Measurements from ENCODE around the gene ADAT1.
"Not testable (repeated sequence)": the region's sequence is repeated elsewhere in the genome, so short reads cannot be mapped to it uniquely, and the experiment has no call there.

The ADAT1 gene

DNA sequence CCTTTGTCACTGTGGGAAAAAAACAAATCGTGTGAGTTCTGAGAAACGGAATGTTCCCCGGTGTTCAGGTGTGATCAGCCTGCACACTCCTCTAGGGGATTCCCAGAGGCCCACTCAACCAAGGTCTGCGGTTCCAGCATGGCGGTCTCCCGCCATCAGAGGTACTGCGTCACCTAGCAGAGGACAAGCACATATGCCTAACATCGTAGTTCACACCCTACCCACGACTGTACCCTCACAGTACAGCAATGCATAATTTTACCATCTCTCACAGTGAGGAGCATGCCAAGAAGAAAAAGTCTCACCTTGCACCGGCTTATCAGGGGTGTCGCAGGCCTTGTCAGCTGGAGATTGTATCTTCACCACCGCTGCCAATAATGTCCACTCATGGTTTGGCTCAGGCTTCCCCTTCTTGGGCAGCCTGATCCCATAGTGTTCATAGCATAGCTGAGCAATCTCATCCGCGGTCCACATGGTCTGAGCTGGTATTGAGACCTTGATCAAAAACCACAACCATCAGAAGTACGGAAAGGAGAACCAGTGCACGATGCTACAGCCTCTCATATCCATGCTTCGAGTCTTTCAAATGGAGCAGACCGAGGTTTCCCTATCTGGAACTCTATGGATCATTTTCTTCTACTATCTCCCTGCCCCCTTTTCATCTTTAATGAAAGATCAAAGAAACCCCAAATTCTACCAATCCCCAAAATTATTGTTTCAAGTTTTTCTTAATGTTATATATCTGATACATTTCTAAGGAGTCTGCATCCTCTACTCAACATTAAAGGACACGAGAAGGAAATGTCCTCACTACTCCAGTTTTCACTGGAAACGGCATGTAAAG, 2.5 kb downstream of the ADAT1 start:
- no peak for DNase-seq (ENCODE audit: low read depth in 2 of 2)

DNA sequence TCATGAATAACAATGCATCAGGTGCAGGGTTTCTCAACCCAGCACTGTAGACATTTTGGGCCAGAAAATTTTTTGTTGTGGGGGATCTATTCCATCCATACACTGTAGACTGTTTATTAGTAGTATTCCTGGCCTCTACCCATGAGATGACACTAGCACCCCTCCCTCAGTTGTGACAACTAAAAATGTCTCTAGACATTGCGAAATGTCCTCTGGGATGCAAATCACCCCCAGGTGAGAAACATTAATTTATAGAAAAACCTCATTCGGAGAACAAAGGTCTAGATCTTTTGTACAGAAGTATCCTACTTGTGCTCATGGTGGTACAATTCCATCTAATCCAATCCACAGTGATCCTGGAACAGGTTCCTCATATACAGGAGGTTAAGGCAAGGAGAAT, 4.3 kb downstream of the ADAT1 start:
- no peak for DNase-seq (ENCODE audit: low read depth in 2 of 2)

DNA sequence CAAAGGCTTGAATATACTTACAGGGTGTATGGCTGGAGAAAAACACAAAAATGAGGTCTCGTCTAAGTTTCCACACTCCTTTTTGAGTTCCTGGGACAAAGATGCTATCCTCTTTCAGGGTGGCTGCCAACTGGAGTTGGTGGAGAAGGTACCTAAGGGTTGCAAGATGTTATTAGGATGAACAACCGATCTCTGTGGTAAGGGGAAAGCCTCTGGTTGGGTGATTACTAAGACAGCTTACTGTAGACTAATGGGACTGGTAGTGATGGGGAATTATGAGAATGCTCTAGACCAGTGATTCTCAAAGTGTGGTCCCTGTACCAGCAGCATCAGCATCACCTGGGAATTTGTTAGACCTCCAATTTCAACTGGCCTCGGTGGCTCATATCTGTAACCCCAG, 6.0 kb downstream of the ADAT1 start:
- no peak for DNase-seq (ENCODE audit: low read depth in 2 of 2)

DNA sequence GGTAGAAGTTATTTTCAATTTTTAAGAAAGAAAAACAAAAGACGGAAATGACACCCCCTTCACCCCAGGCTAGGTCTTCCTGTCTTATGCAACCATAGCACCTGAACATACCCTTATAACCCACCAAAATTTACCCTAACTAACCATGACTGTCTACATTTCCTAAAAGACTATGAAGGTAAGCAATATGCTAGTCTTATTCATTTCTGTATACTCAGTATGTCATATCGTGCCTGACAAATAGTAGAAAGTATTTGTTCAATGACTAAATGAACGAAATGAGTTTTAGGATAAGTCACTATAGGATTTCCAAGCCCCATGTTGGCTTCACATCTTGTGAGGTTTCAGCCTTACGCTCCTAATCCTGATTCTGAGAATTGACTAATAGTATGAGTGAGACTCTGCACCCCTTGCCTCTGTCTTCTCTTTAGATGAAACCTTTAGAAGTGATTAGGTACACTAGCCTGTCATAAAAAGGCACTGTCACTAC, 6.5 kb downstream of the ADAT1 start:
- DNase-seq (ENCODE audit: low read depth in 2 of 2), result no peak

DNA sequence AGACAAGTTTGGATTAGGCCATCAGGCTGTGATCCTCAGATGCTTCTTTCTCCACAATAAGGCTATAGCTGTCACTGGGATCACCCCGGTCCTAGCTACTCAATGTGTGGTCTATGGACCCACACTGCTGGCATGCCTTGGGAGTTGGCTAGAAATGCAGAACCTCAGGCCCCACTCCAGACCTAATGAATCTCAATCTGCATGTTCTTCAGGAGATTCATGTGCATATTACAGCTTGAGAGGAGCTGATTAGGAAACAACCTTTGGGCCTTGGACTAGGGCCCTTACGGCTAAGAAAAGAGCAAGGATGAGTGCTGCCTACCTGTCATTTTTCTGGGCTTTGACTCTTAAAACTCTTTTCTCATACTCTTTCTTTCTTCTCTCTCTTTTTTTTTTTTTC, 7.5 kb downstream of the ADAT1 start:
- no peak for DNase-seq (ENCODE audit: low read depth in 2 of 2)

DNA sequence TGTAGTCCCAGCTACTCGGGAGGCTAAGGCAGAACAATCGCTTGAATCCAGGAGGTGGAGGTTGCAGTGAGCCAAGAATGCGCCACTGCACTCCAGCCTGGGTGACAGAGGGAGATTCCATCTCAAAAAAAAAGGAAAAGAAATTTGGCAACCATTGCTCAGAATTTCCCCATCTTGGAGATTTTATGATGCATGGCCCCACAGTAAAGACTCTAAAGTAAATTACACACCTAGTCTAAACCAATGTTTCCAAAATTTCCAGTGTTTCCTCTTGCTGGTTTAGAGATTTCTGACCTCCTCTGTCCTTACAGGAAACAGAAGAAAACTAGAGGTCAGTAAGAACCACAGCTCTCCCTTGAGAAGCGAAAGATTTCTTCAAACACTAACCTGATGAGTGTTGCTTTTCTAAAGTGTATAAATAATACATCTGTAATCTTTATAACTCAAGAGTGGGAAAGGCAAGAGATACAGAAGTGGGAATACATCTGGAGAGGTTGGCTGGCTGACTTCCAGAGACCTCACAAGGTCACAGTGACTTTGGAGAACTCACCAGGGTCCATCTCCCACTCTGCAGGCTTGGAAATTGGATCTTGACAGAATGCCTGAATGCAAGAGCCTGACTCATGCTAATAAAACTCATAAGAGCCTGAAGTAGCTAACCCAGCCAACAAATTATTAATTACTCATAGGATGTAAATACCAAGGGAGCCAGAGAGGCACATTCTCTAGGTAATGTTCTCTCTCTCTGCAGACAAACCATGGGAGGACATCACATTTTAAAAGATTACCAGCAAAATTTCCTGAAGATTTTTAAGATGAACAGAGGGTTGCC, 8.8 kb downstream of the ADAT1 start:
- no peak for DNase-seq (ENCODE audit: low read depth in 2 of 2)

DNA sequence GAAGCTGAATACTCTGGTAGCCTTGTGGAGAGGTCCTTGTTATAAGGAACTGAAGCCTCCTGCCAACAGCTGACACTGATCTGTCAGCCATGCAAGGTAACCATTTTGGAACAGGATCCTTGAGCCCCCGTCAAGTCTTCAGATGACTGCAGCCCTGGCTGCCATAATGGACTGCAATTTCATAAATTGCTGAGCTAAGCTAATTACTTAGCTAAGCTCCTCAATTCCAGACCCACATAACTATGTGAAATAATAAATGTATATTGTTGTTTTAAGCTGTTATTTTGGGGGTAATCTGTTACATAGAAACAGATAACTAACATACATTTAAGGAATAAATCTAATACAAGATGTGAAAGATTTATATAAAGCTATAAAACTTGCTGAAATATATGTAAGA, 16.6 kb downstream of the ADAT1 start:
- no peak for DNase-seq (ENCODE audit: low read depth in 2 of 2)

DNA sequence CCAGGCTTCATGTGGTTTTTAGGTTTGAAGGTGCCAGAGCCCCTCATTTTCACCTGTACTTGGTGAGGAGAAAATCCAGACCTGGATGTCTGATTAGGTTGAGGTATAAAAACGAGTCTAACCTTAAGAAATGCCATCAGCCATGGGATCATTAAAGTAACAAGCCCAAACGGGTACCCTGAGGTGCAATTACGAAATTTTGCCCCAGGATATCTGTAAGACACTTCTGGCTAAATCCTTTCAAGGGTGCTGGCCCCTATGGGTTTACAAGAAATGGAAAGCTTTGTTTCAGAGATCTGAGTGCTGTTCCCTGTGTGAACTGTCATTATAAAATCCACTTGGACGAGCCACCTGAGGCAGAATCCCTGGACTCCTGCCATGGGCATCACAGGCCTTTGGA, 19.8 kb downstream of the ADAT1 start:
- no peak for DNase-seq (ENCODE audit: low read depth in 2 of 2)

DNA sequence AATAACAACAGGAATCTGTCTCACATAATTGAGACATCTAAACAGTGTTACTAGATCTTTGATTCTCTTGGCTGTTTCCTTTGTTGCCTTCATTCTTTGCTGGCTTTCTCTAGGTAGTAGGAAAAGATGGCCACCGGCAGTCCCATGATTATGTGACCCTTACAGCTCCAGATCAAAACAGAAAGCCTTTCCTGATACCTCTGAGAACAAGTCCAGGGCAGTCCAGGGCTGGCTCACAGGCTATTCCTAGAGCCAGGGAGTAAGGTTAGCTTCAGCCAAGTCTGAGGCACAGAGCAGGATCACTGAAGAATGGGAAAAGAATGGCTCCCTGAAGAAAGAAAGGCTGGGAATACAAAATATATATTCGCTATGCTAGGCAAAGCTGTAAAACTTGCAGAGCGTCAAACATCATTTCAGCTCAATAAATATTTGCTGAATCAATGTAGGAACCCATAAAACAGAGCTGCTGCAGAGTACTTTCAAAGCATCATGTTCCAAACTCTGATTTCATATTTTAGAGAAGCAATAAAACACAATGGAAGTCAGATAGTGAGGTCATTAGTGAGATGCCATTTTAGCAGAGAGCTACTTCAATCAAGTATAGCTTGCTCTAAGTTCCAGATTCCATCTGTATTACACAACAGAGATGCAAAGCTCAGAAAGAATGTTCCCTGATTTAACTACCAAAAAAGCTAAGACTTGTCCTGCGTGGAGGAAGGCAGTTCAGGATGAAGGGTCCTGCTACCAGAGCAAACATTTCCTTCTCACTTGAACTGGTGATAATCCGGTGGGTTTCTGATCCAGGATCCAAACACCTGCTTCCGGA, 23.4 kb downstream of the ADAT1 start:
- DNase-seq (ENCODE audit: low read depth in 2 of 2), result no peak

DNA sequence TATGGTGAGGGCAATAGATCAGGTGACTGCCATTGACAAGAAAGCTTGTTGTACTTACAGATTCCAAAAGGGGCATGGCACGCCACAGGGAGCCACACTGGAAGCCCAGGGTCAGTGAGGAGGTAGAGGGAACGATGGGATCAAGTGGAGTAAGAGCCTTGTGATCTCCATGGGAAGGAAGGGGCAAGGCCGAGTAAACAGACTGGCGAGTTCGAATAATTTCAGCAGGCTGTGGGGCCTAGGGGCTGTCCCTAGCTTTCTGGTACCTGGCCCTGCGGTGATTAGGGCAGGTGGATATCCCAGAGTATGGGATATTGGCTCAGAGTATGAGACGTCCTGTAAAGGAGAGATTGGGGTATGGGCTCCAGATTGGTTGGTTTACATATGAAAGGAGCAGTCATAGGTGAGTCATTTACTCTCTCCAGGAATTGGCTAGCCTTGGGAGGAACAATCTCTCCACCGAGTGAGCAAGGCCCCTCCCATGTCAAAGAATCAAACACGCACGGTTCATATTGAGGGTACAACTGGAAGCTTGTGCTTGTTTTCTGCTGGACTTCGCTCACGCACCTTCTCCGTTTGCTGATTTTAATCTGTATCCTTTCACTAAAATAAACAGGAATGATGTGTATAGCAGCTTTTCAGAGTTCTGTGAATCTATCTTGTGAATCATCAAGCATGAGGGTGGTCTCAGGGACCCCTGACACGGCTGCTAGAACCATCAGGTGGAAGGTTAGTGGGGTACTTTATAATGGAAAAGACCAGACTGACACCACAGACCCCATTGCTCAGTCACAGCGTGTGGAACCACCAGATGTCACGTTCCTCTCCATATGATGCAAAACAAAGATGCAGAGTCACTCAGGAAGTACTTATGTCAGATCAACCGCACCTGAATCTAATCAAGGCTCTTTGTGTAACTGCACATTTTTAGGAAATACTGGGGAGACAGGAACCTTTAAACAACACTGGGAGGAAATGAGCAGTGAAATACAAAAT, 29.0 kb downstream of the ADAT1 start:
- no peak for DNase-seq (ENCODE audit: low read depth in 2 of 2)

DNA sequence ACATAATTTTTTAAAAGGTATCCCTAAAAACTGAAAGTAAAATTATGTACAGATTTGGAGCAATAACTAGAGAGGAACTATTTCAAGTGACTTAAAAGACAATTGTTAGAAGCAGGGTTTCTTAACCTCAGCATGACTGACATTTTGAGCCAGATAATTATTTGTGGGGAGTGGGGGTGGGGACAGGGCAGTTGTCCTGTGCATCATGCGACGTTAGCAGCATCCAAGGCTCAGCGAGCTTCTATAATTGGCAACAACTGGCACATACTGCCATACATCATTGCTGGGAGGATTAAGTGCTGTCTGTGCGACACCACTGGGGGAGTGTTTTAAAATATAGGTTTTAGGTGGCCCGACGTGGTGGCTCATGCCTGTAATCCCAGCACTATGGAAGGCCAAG, 29.8 kb downstream of the ADAT1 start:
- DNase-seq (ENCODE audit: low read depth in 2 of 2), result no peak

DNA sequence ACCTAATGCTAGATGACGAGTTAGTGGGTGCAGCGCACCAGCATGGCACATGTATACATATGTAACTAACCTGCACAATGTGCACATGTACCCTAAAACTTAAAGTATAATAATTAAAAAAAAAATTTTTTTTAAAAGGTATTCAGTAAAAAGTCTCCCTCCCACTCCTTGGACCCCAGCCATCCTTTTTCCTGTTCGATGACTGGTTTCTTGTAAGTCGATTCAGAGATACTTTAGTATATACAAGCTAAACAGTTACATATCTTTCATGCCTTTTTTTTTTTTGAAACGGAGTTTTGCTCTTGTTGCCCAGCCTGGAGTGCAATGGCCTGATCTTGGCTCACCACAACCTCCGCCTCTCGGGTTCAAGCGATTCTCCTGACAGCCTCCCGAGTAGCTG, 31.2 kb downstream of the ADAT1 start:
- not testable (repeated sequence) for DNase-seq (ENCODE audit: low read depth in 2 of 2)

DNA sequence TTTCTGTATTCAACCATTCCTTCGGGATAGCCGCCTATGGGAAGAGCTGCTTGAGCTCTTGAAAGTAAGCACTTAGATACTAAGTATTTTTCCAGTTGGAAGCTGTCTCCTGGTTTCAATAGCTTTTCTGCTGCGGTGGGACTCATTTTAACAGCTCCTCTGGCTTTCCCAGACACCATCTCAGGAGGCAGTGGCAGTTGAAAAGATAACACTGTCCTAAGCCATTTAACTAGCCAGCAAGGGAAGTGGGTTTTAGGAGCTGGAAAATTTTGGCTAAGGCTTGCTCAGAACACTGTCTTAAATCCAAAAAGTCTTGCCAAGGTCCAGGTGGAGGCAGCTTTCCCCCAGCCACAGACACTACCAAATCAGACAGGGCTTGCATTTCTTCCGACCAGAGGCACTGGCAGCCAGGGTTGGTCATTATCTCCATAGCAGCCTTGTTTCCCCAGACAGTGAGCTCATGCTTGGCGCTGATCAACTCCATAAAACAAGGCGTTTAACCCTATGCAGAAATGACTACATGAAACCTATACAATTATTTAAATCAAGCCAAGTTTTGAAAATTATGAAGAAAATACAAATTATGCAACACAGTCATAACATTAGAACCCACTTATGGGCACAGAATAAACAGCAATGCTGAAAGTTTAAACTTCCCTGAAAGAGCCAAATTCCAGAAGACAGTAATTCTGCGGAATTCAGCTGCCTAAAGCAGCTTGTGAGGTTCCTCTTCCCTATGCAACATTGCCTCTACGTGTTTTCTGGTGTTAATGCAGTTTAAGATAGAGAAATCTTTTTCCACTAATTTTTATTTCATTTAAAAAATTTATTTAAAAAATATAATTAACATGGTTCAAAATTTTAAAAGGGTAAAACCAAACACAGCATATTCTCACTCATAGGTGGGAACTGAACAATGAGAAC, 31.9 kb downstream of the ADAT1 start:
- DNase-seq (ENCODE audit: low read depth in 2 of 2), result no peak

DNA sequence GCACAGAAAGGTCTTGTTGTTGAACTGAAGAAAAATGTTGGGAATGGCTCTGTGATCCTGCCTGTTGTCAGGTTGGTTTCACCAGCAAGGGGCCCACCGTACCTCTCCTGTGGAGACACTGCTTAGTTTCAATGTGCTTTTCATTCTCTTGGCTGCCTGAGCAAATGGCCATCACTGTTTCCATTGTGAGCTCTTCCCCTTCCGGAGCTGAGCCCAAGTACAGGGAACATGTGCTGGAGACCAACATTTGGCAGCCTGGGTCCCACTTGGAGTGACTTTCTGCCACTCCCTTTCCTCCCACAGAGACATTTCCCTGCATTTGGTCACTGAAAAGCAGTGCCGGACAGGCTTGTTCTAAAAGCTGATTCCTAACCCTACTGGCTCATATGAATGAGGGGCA, 33.8 kb downstream of the ADAT1 start:
- no peak for DNase-seq (ENCODE audit: low read depth in 2 of 2)

DNA sequence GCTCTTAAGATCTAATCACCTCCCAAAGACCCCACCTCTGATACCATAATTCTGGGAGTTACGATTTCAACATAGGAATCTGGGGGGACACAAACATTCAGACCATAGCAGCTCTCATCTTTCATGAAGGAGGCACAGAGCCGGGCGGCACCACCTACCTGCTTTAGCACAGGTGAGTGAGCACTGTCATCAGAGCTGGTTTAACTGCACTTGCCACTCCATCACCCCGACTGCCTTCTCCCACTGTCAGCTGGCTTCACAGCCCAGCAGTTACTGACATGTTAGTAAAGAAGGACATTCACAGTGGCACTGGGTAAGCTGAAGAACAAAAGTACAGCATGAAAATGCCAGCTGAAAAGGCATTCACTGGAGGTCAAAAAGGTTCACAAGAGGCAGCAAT, 34.4 kb downstream of the ADAT1 start:
- DNase-seq (ENCODE audit: low read depth in 2 of 2), result no peak

DNA sequence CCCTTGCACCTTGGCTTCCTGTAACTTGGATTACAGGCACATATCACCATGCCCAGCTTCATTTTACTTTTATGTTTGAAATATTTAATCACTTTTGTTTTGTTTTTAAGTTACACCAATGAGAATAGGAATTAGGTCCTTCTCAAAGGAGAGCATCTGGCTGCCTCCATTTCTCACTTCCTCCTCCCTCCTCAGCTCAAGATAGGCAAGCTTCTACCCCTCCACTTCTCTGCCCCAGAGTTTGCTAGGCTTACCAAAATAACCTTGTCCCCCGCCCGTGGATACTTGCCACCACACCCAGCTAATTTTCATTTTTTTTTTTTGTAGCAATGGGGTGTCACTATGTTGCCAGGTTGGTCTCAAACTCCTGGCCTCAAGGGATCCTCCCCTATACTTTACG, 39.0 kb downstream of the ADAT1 start:
- DNase-seq (ENCODE audit: low read depth in 2 of 2), result no peak

DNA sequence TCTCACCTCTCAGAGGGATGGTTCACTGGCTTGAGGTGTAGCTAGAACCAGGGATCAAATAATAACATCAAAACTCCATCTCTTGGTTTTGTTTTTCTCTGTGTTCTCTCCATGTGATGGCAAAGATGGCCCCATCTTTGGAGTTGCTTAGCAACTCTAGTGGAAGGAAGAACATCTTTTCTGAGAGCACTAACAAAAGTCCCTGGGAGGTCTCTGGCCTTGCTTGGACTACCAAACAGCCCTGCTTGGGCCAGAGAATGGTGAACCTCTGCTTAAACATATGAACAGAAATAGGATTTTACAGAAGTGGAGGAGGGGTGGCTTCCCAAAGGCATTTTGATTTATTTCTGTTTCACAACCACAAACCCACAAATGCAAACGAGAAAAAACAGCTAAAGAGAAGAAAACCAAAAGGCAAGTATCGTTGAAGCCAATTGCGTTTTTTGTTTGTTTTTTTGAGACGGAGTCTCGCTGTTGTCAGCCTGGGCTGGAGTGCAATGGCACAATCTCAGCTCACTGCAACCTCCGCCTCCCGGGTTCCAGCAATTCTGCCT, 43.7 kb downstream of the ADAT1 start:
- no peak for DNase-seq (ENCODE audit: low read depth in 2 of 2)

DNA sequence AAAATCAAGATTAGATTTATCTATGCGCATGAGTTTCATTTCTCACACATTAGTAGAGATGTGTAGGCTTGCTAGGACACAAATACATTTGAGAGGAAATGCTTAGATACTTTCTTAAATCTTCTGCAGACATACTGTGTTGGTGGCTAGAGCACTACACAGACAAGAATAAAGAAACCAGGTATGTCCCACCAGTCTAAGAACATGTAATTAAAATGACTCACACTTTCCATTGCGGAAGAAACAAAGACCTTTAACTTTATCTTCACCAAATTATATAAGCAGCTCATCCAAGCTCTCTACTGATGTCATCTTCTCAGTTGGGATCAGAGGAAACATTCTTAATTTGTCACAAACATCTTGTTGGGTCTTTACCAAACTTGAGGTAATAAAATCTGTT, 44.4 kb downstream of the ADAT1 start:
- no peak for DNase-seq (ENCODE audit: low read depth in 2 of 2)

DNA sequence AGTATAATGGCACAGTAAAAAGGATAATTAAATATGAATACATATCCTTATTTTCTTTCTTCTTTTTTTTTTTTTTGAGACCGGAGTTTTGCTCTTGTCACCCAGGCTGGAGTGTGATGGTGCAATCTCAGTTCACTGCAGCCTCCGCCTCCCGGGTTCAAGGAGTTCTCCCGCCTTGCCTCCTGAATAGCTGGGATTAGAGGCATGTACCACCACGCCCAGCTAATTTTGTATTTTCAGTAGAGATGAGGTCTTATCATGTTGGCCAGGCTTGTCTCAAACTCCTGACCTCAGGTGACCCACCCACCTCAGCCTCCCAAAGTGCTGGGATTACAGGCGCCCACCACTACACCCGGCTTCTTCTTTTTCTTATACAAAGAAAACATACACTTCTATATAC, 44.9 kb downstream of the ADAT1 start:
- DNase-seq (ENCODE audit: low read depth in 2 of 2), result no peak
